ENCODE results near the gene HDDC3.

- TF ChIP-seq CTCF (IDR thresholded peaks at IDR 0.05; ENCODE audit: low read depth, low read length) = no peak
- TF ChIP-seq MAX (IDR thresholded peaks at IDR 0.05; ENCODE audit: low read depth, low read length) = no peak
Measured at GRCh38 chr15:90967206-90967605, 34.9 kb upstream of the HDDC3 start.
